ENCODE results near the gene A2M. TPM values are rescaled to one million over a fixed set of nuclear protein-coding genes. Genes with fewer than 3 reads are reported as not detected.

The A2M gene
- total and polyA plus RNA-seq, 2 of the 8 experiments (the other 6 are each of a cell fraction or from before 2014, with no cell fraction given): 0.15 TPM; not detected in 1

GRCh38 chr12:9036227-9036626 is 79.5 kb downstream of the A2M start (continued):
- TF ChIP-seq, protein P1, sequence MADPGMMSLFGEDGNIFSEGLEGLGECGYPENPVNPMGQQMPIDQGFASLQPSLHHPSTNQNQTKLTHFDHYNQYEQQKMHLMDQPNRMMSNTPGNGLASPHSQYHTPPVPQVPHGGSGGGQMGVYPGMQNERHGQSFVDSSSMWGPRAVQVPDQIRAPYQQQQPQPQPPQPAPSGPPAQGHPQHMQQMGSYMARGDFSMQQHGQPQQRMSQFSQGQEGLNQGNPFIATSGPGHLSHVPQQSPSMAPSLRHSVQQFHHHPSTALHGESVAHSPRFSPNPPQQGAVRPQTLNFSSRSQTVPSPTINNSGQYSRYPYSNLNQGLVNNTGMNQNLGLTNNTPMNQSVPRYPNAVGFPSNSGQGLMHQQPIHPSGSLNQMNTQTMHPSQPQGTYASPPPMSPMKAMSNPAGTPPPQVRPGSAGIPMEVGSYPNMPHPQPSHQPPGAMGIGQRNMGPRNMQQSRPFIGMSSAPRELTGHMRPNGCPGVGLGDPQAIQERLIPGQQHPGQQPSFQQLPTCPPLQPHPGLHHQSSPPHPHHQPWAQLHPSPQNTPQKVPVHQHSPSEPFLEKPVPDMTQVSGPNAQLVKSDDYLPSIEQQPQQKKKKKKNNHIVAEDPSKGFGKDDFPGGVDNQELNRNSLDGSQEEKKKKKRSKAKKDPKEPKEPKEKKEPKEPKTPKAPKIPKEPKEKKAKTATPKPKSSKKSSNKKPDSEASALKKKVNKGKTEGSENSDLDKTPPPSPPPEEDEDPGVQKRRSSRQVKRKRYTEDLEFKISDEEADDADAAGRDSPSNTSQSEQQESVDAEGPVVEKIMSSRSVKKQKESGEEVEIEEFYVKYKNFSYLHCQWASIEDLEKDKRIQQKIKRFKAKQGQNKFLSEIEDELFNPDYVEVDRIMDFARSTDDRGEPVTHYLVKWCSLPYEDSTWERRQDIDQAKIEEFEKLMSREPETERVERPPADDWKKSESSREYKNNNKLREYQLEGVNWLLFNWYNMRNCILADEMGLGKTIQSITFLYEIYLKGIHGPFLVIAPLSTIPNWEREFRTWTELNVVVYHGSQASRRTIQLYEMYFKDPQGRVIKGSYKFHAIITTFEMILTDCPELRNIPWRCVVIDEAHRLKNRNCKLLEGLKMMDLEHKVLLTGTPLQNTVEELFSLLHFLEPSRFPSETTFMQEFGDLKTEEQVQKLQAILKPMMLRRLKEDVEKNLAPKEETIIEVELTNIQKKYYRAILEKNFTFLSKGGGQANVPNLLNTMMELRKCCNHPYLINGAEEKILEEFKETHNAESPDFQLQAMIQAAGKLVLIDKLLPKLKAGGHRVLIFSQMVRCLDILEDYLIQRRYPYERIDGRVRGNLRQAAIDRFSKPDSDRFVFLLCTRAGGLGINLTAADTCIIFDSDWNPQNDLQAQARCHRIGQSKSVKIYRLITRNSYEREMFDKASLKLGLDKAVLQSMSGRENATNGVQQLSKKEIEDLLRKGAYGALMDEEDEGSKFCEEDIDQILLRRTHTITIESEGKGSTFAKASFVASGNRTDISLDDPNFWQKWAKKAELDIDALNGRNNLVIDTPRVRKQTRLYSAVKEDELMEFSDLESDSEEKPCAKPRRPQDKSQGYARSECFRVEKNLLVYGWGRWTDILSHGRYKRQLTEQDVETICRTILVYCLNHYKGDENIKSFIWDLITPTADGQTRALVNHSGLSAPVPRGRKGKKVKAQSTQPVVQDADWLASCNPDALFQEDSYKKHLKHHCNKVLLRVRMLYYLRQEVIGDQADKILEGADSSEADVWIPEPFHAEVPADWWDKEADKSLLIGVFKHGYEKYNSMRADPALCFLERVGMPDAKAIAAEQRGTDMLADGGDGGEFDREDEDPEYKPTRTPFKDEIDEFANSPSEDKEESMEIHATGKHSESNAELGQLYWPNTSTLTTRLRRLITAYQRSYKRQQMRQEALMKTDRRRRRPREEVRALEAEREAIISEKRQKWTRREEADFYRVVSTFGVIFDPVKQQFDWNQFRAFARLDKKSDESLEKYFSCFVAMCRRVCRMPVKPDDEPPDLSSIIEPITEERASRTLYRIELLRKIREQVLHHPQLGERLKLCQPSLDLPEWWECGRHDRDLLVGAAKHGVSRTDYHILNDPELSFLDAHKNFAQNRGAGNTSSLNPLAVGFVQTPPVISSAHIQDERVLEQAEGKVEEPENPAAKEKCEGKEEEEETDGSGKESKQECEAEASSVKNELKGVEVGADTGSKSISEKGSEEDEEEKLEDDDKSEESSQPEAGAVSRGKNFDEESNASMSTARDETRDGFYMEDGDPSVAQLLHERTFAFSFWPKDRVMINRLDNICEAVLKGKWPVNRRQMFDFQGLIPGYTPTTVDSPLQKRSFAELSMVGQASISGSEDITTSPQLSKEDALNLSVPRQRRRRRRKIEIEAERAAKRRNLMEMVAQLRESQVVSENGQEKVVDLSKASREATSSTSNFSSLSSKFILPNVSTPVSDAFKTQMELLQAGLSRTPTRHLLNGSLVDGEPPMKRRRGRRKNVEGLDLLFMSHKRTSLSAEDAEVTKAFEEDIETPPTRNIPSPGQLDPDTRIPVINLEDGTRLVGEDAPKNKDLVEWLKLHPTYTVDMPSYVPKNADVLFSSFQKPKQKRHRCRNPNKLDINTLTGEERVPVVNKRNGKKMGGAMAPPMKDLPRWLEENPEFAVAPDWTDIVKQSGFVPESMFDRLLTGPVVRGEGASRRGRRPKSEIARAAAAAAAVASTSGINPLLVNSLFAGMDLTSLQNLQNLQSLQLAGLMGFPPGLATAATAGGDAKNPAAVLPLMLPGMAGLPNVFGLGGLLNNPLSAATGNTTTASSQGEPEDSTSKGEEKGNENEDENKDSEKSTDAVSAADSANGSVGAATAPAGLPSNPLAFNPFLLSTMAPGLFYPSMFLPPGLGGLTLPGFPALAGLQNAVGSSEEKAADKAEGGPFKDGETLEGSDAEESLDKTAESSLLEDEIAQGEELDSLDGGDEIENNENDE (IDR thresholded peaks at IDR 0.05; ENCODE audit: insufficient replicate concordance, low read length): no peak
- TF ChIP-seq MAFK (IDR thresholded peaks at IDR 0.05; ENCODE audit: low read depth, low read length) (no peak), RAD21 (IDR thresholded peaks at IDR 0.05 in 1 of 2, conservative IDR thresholded peaks at IDR 0.05 in 1 of 2; ENCODE audit: low read depth in 2 of 2, low read length in 2 of 2) (no peak), CHD1 (IDR thresholded peaks at IDR 0.05; ENCODE audit: low read depth, low read length) (no peak), ZNF274 (IDR thresholded peaks at IDR 0.05; ENCODE audit: borderline replicate concordance, extremely low read depth, low read length) (no peak), SRF (IDR thresholded peaks at IDR 0.05; ENCODE audit: low read depth, low read length) (no peak), HDAC2 (IDR thresholded peaks at IDR 0.05; ENCODE audit: borderline replicate concordance in 1 of 2, low read depth in 2 of 2, low read length in 2 of 2) (no peak), SP2 (IDR thresholded peaks at IDR 0.05; ENCODE audit: low read length) (no peak), ASH2L (IDR thresholded peaks at IDR 0.05; ENCODE audit: low read length) (no peak), FOSL1 (IDR thresholded peaks at IDR 0.05; ENCODE audit: insufficient read depth, low read depth, low read length) (no peak), CHD2 (IDR thresholded peaks at IDR 0.05; ENCODE audit: low read length) (no peak), POU5F1 (IDR thresholded peaks at IDR 0.05; ENCODE audit: low read depth, low read length) (no peak)

Data from H1 (cell line).